SK-N-MC (cell line): ENCODE data around the gene MTHFSD.

ENCODE experiments used
- EZH2 ChIP-seq: fragments of 200-600 bp; sonication (generic); IDR thresholded peaks from one replicate; pipeline ENCODE4 v1.6.1; 2017; ENCODE audit warnings: antibody characterized with exemption
- FOXP2 ChIP-seq: optimal IDR thresholded peaks from 2 replicates; pipeline ENCODE3; 2011; ENCODE audit warnings: mild to moderate bottlenecking, moderate library complexity; ENCODE audit not compliant: insufficient read depth; ENCODE audit errors: extremely low read length, control extremely low read depth

- TF ChIP-seq EZH2: no peak
- no peak for TF ChIP-seq FOXP2
These were observed 4.8 kb upstream of the MTHFSD start for GRCh38 chr16:86559802-86560305.
